Fibroblast of the aortic adventitia (primary cell): ENCODE measurements around the gene C2orf72. TPM values are rescaled to one million over a fixed set of nuclear protein-coding genes. Genes with fewer than 3 reads are reported as not detected.

ENCODE experiments used
- DNase-seq: peaks from one replicate; pipeline ENCODE4 v3.0.0-alpha.2; 2010; ENCODE audit warnings: low read depth
- H3K4me3 ChIP-seq: 2 replicates; pipeline ENCODE4 v1.5.1; 2011; ENCODE audit warnings: low read depth, mild to moderate bottlenecking, control low read depth, low read length, moderate library complexity
- total RNA-seq: library from RNA; depleted of rRNA; stranded (reverse); fragments of >200 nt; gene quantifications from 2 replicates; pipeline ENCODE4 v1.2.3, GENCODE V29; 2012; ENCODE audit warnings: low replicate concordance
- TF ChIP-seq, protein P1 (sequence below): IDR thresholded peaks from 2 replicates; pipeline ENCODE4 v1.5.1; 2011; ENCODE audit warnings: mild to moderate bottlenecking, low read length, control low read depth, inconsistent platforms; ENCODE audit not compliant: insufficient read depth

The C2orf72 gene
- total RNA-seq, 1 donor, result not detected

DNA sequence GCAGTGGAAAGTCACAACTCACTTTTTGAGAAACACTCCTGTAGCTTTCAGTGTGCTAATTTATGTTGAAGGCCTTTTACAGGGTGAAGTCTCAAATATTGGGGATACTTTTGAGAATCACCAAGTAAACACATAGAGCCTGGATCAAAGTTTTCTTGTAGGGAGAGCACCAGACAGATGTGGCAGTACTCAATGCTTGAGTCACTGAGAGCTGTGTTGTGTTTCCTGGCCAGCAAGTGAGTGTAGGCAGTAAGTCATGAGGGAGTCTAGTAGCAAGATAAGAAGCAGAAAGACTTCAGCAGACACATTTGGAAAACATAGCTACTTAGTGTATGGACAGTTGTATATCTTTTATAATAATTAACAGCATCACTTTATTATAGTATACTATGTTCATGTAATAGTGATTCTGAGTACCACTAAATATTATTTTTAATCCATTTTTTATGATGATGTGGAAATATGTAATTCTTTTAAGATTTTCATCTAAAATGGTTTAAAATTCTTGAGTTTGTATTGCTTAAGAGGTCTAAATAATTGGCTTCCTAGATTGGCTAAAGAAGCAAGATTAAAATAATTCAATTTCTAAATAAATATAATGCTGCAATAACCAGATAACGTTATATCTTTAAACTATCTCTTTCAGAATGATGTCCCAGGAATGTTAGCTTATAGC is 32.2 kb downstream of the C2orf72 start:
- TF ChIP-seq, protein P1, sequence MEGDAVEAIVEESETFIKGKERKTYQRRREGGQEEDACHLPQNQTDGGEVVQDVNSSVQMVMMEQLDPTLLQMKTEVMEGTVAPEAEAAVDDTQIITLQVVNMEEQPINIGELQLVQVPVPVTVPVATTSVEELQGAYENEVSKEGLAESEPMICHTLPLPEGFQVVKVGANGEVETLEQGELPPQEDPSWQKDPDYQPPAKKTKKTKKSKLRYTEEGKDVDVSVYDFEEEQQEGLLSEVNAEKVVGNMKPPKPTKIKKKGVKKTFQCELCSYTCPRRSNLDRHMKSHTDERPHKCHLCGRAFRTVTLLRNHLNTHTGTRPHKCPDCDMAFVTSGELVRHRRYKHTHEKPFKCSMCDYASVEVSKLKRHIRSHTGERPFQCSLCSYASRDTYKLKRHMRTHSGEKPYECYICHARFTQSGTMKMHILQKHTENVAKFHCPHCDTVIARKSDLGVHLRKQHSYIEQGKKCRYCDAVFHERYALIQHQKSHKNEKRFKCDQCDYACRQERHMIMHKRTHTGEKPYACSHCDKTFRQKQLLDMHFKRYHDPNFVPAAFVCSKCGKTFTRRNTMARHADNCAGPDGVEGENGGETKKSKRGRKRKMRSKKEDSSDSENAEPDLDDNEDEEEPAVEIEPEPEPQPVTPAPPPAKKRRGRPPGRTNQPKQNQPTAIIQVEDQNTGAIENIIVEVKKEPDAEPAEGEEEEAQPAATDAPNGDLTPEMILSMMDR, result no peak
- DNase-seq, result peak; percentile 78
- no peak overlapping the region for H3K4me3 ChIP-seq

DNA sequence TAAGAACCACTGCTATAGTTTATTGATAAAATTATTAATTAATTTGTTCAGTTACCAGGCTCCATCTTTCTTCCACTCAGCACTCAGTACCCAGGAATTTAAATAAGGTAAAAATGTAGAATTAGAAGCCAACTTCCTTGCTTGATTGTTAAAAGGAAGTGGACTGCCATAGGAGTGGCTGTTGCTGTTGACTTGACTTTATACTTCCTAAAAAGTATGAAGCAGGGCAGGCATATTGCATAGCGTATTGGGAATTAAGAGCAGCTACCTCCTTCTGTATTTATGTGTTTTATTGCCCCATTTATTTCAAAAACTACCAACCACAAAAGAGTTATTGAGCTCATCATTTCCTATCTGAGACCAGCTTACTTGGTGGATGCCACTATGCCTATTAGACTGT is 47.2 kb downstream of the C2orf72 start:
- TF ChIP-seq, protein P1, result no peak
- no peak overlapping the region for H3K4me3 ChIP-seq
- DNase-seq, result no peak

DNA sequence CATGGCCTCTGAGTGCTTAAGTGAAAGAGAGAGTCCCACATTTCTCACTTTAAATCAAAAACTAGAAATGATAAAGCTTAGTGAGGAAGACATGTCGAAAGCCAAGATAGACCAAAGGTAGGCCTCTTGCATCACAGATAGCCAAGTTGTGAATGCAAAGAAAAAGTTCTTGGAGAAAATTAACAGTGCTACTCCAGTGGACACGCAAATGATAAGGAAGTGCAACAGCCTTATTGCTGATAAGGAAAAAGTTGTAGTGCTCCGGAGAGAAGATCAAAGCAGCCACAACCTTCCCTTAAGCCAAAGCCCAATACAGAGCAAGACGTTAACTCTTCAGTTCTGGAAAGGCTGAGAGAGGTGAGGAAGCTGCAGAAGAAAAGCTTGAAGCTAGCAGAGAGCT is 51.4 kb downstream of the C2orf72 start:
- H3K4me3 ChIP-seq, result no peak overlapping the region
- DNase-seq, result no peak
- TF ChIP-seq, protein P1, result no peak

DNA sequence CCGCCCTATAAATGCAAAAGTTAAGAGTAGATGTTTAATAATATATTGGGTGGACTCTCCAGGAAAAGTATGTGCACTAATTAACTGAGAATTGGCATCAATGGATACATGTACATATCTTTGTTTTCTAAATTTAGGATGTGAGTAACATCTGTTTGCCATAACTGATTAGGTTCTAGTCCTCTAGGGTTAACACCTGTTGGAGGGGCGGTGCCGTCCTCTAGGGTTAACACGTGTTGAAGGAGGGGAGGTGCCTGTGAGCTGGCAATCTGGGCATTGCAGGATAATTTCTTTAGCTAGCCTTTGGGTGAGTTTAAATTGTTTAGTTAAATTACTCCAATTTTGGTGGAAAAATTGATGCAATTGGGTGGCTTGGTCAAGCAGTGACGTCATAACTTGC is 56.6 kb downstream of the C2orf72 start:
- DNase-seq, result no peak
- TF ChIP-seq, protein P1, result no peak
- H3K4me3 ChIP-seq, result no peak overlapping the region

DNA sequence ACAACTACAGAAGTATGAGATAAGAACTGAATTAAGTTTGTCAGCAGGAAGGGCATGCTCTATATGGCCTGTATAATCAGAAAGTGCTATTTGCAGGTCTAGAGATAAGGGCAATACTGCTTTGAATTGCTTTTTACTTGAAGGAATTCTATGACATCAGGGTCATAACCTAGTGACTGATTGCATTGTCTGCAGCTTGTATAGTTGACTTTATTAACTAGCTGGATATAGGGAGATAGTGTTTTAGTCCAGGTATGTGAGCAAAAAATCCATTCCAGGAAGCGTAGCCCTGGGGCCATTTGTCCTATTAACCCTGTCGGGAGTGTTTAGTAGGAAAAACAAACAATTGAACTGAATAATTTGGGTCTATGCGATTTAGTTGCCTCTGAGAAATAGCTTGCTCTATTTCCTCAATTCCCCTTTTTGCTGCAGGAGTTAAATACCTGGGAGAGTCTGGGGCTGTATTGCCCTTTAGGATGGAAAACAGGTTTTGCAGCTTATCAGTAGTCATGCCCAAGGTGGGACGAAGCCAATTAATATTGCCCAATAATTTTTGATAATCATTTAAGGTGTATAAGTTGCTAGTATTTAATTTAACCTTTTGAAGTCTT is 57.5 kb downstream of the C2orf72 start:
- no peak overlapping the region for H3K4me3 ChIP-seq
- DNase-seq, result no peak
- TF ChIP-seq, protein P1, result no peak

Other genes with a start within 250 kb of the C2orf72 start
- gene ITM2C, start 172.6 kb upstream of the C2orf72 start, total RNA-seq, result 26.5 and 38.1 TPM in 2 replicates
- under 0.01 TPM in 1 of 2 replicates, not detected in the other for gene GPR55, start 112.3 kb upstream of the C2orf72 start, total RNA-seq
- gene SPATA3, start 41.4 kb upstream of the C2orf72 start, total RNA-seq, result not detected in 2 replicates
- 127 and 146 TPM in 2 replicates for gene PSMD1, start 19.3 kb downstream of the C2orf72 start, total RNA-seq
- gene HTR2B, start 87.5 kb downstream of the C2orf72 start, total RNA-seq, result 17.4 and 33.0 TPM in 2 replicates
- gene ARMC9, start 161.1 kb downstream of the C2orf72 start, total RNA-seq, result 94.4 and 97.4 TPM in 2 replicates